Astrocyte (in vitro differentiated cells and primary cell): ENCODE results near the gene TEX22. TPM values are rescaled to one million over a fixed set of nuclear protein-coding genes. Genes with fewer than 3 reads are reported as not detected.

Source experiments
- DNase-seq: peaks from one replicate; pipeline ENCODE4 v3.0.0-alpha.2; 2010; ENCODE audit warnings: low read depth
- FAIRE-seq: peaks from 2 replicates; lab custom pipeline; 2011; peaks lifted over from hg19 to GRCh38; lab: Jason Lieb, UNC
- H2AFZ ChIP-seq: 2 replicates; pipeline ENCODE4 v1.6.0; 2012; ENCODE audit warnings: low read depth, low read length, inconsistent platforms
- H3K27ac ChIP-seq: 2 replicates; pipeline ENCODE4 v1.5.1; 2011; ENCODE audit warnings: low read depth, low read length, inconsistent platforms
- H3K27me3 ChIP-seq: 2 replicates; pipeline ENCODE4 v1.6.0; 2011; ENCODE audit warnings: low read length, inconsistent platforms; ENCODE audit not compliant: insufficient read depth
- H3K36me3 ChIP-seq: 2 replicates; pipeline ENCODE4 v1.5.1; 2011; ENCODE audit warnings: low read length, inconsistent platforms; ENCODE audit not compliant: insufficient read depth
- H3K4me1 ChIP-seq: 2 replicates; pipeline ENCODE4 v1.5.1; 2011; ENCODE audit warnings: low read length, inconsistent platforms; ENCODE audit not compliant: insufficient read depth
- H3K4me2 ChIP-seq: 2 replicates; pipeline ENCODE4 v1.6.0; 2012; ENCODE audit warnings: low read length, inconsistent platforms
- H3K4me3 ChIP-seq: 2 replicates; pipeline ENCODE4 v1.5.1; 2011; ENCODE audit warnings: low read depth, mild to moderate bottlenecking, low read length, inconsistent platforms; ENCODE audit not compliant: insufficient read depth
- H3K79me2 ChIP-seq: 2 replicates; pipeline ENCODE4 v1.6.0; 2012; ENCODE audit warnings: mild to moderate bottlenecking, low read length, inconsistent platforms; ENCODE audit not compliant: insufficient read depth
- H3K9ac ChIP-seq: 2 replicates; pipeline ENCODE4 v1.6.0; 2012; ENCODE audit warnings: mild to moderate bottlenecking, low read length, inconsistent platforms
- H3K9me3 ChIP-seq: 2 replicates; pipeline ENCODE4 v1.5.1; 2012; ENCODE audit warnings: low read depth, mild to moderate bottlenecking, low read length, inconsistent platforms; ENCODE audit not compliant: insufficient read depth
- H4K20me1 ChIP-seq: 2 replicates; pipeline ENCODE4 v1.6.0; 2012; ENCODE audit warnings: low read length, inconsistent platforms; ENCODE audit not compliant: insufficient read depth
- H3K27ac Mint-ChIP-seq: one replicate; pipeline ENCODE4 v1.8.0; 2021; ENCODE audit warnings: mild to moderate bottlenecking, mixed read lengths; ENCODE audit not compliant: unreplicated experiment
- H3K27me3 Mint-ChIP-seq: one replicate; pipeline ENCODE4 v1.8.0; 2021; ENCODE audit warnings: low read depth, mixed read lengths; ENCODE audit not compliant: unreplicated experiment
- H3K36me3 Mint-ChIP-seq: one replicate; pipeline ENCODE4 v1.8.0; 2021; ENCODE audit warnings: low read depth, mixed read lengths; ENCODE audit not compliant: unreplicated experiment
- H3K4me1 Mint-ChIP-seq: one replicate; pipeline ENCODE4 v1.8.0; 2021; ENCODE audit warnings: low read depth, mixed read lengths; ENCODE audit not compliant: unreplicated experiment
- H3K4me3 Mint-ChIP-seq: one replicate; pipeline ENCODE4 v1.8.0; 2021; ENCODE audit warnings: mild to moderate bottlenecking, moderate library complexity, mixed read lengths; ENCODE audit not compliant: unreplicated experiment
- H3K9me3 Mint-ChIP-seq: one replicate; pipeline ENCODE4 v1.8.0; 2021; ENCODE audit warnings: mild to moderate bottlenecking, mixed read lengths; ENCODE audit not compliant: unreplicated experiment
- CTCF ChIP-seq: IDR thresholded peaks from 2 replicates; pipeline ENCODE4 v1.5.1; 2011; ENCODE audit warnings: low read depth, mild to moderate bottlenecking, inconsistent platforms, low read length, moderate library complexity; ENCODE audit not compliant: insufficient read depth
- EZH2 ChIP-seq: IDR thresholded peaks from 2 replicates; pipeline ENCODE4 v1.6.1; 2012; ENCODE audit warnings: mild to moderate bottlenecking, low read length, inconsistent platforms; ENCODE audit not compliant: insufficient read depth
- total RNA-seq: library from RNA; stranded (reverse); gene quantifications from 2 replicates; pipeline ENCODE4 v1.2.1, GENCODE V29; 2021

The TEX22 gene
- total RNA-seq, 1 donor from 2014 or later, result 1.2 TPM

DNA sequence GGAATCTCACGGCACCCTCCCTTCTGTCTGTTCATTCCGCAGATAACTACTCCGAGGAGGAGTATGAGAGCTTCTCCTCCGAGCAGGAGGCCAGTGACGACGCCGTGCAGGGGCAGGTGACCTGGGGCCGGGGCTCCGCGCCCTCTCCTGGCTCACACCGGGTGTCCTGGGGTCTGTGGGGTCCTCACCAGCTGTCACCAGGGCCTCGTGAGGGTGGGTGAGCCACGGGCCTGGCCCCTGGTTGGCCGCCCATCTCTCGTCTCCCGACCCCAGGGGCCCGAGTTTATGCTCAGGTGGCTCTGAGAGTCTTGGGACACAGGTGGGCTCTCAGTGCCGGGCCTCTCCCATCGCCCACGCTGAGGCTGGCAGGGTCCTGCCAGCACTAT lies 30.3 kb upstream of the TEX22 start:
- Histone ChIP-seq H3K4me3 (no peak overlapping the region), H3K9ac (no peak overlapping the region), H2AFZ (no peak overlapping the region), H3K27ac (no peak overlapping the region), H3K36me3 (no peaks in the 10 kb centered on the region), H4K20me1 (peaks cover 13% of the 10 kb centered on the region), H3K4me1 (peaks cover 4% of the 10 kb centered on the region), H3K4me2 (no peak overlapping the region), H3K79me2 (no peaks in the 10 kb centered on the region), H3K9me3 (no peaks in the 10 kb centered on the region), H3K27me3 (no peaks in the 10 kb centered on the region)
- DNase-seq (no peak), FAIRE-seq (no peak)
- Mint-ChIP-seq H3K36me3 (peaks cover 14% of the 10 kb centered on the region), H3K4me1 (peaks cover 3% of the 10 kb centered on the region), H3K9me3 (peaks cover 2% of the 10 kb centered on the region), H3K27ac (no peak overlapping the region), H3K27me3 (no peaks in the 10 kb centered on the region), H3K4me3 (no peak overlapping the region)
- TF ChIP-seq EZH2 (no peak), CTCF (no peak)

- Histone ChIP-seq H3K79me2 (no peaks in the 10 kb centered on the region), H3K9ac (no peak overlapping the region), H3K27ac (no peak overlapping the region), H2AFZ (no peak overlapping the region), H3K27me3 (no peaks in the 10 kb centered on the region), H4K20me1 (peaks cover 13% of the 10 kb centered on the region), H3K4me2 (no peak overlapping the region), H3K9me3 (no peaks in the 10 kb centered on the region), H3K4me1 (peaks cover 4% of the 10 kb centered on the region), H3K4me3 (no peak overlapping the region), H3K36me3 (no peaks in the 10 kb centered on the region)
- Mint-ChIP-seq H3K4me1 (peaks cover 3% of the 10 kb centered on the region), H3K27ac (no peak overlapping the region), H3K4me3 (no peak overlapping the region), H3K36me3 (peaks cover 10% of the 10 kb centered on the region), H3K9me3 (peaks cover 2% of the 10 kb centered on the region), H3K27me3 (no peaks in the 10 kb centered on the region)
- TF ChIP-seq CTCF (no peak), EZH2 (no peak)
- FAIRE-seq (no peak), DNase-seq (no peak)
Observed at GRCh38 chr14:105368426-105368825, 29.9 kb upstream of the TEX22 start.

DNA sequence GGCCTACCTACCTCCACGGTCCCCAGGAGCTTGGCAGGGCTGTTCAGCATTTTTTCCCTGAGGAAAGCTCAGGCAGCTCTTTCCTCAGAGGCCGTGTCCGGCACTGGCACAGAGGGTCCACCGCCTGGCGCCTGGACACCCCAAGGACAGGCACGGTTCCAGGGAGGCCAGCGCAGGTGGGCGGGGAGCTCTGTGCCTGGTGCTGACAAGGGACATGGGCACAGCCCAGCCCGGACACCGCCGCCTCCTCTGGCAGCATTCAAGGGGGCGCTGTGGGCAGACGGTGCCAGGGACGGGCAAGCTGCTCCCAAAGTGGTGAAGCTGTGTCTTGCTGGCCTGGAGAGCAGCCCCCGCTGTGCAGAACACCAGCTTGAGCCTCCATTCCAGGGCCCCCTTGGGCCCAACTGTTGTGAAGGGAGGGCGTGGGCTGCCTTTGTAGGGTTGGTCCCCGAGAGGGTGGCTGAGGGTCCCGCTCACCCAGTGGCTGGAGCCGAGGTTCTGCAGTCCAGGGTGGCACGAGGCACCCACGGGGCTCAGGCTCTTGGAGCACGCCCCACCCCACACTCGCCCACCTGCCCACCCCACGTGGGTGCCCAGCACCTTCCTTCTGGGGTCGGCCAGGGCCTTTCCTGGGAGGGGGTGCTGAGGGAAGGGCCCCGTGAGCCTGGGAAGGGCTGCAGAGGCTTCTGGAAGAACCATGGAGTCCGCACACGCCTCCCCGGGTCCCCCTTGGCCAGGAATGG lies 29.3 kb upstream of the TEX22 start:
- DNase-seq, result no peak
- H4K20me1 ChIP-seq, result peaks cover 13% of the 10 kb centered on the region
- TF ChIP-seq EZH2 (no peak), CTCF (no peak)
- FAIRE-seq, result no peak
- H3K79me2 ChIP-seq, result no peaks in the 10 kb centered on the region
- Mint-ChIP-seq H3K4me3 (no peak overlapping the region), H3K27me3 (no peaks in the 10 kb centered on the region), H3K9me3 (no peaks in the 10 kb centered on the region), H3K27ac (no peak overlapping the region), H3K4me1 (no peaks in the 10 kb centered on the region), H3K36me3 (peaks cover 9% of the 10 kb centered on the region)
- no peak overlapping the region for H3K9ac ChIP-seq
- H3K4me2 ChIP-seq, result no peak overlapping the region
- H3K27ac ChIP-seq, result no peak overlapping the region
- H3K9me3 ChIP-seq, result no peaks in the 10 kb centered on the region
- H3K36me3 ChIP-seq, result no peaks in the 10 kb centered on the region
- peaks cover 4% of the 10 kb centered on the region for H3K4me1 ChIP-seq
- H3K27me3 ChIP-seq, result no peaks in the 10 kb centered on the region
- H3K4me3 ChIP-seq, result no peak overlapping the region
- H2AFZ ChIP-seq, result no peak overlapping the region
